NCI-H1436 treated with DMSO at 0.1 percent for 48 hours (cell line): ENCODE measurements around the gene RS1.

ENCODE experiments used
- DNase-seq: peaks from one replicate; lab custom pipeline; 2025; lab: John Stamatoyannopoulos, UW

Gene RS1

GRCh38 chrX:18672008-18672407 lies at the start of gene RS1:
TSS of gene RS1 (minus strand) at chrX:18672108. CDS start at chrX:18672068, 40 bp downstream.
- no peak for DNase-seq

GRCh38 chrX:18719852-18720251 lies 47.9 kb upstream of the RS1 start:
- DNase-seq, result no peak

GRCh38 chrX:18714910-18715309 lies 43.0 kb upstream of the RS1 start:
- DNase-seq, result no peak

- DNase-seq, result no peak
These were observed 37.9 kb upstream of the RS1 start for GRCh38 chrX:18709833-18710232.

GRCh38 chrX:18707426-18708049 lies 35.6 kb upstream of the RS1 start, which contains the start of gene PPEF1:
TSS of gene PPEF1 (plus strand) at chrX:18707645. CDS start at chrX:18707781, 136 bp downstream.
- no peak for DNase-seq

- no peak for DNase-seq
These were observed 30.7 kb upstream of the RS1 start for GRCh38 chrX:18702362-18703195.

GRCh38 chrX:18701621-18702361 lies 29.9 kb upstream of the RS1 start:
- DNase-seq, result no peak

GRCh38 chrX:18698737-18699650 lies 27.1 kb upstream of the RS1 start:
- no peak for DNase-seq

GRCh38 chrX:18696653-18697052 lies 24.7 kb upstream of the RS1 start:
- no peak for DNase-seq

- DNase-seq, result no peak
These were observed 20.6 kb upstream of the RS1 start for GRCh38 chrX:18692541-18692940.

GRCh38 chrX:18691431-18691830 lies 19.5 kb upstream of the RS1 start:
- DNase-seq, result no peak

GRCh38 chrX:18687856-18688495 lies 16.1 kb upstream of the RS1 start:
- no peak for DNase-seq

- DNase-seq, result no peak
These were observed 11.1 kb upstream of the RS1 start for GRCh38 chrX:18682979-18683387.

- no peak for DNase-seq
These were observed 10.1 kb upstream of the RS1 start for GRCh38 chrX:18681996-18682395.

GRCh38 chrX:18677161-18677869 lies 5.4 kb upstream of the RS1 start:
- no peak for DNase-seq

- no peak for DNase-seq
These were observed 4.6 kb upstream of the RS1 start for GRCh38 chrX:18676470-18676869.

GRCh38 chrX:18676050-18676449 lies 4.1 kb upstream of the RS1 start:
- DNase-seq, result no peak

- DNase-seq, result no peak
These were observed 3.2 kb upstream of the RS1 start for GRCh38 chrX:18674788-18675735.

- no peak for DNase-seq
These were observed 2.5 kb upstream of the RS1 start for GRCh38 chrX:18674417-18674787.
